ENCODE results near the gene DGKH. TPM values are rescaled to one million over a fixed set of nuclear protein-coding genes. Genes with fewer than 3 reads are reported as not detected.

The DGKH gene
- total and polyA plus RNA-seq, 2 donors from 2014 or later = 1.7 to 28.8 TPM

Other genes starting within 250 kb of the DGKH start
- gene VWA8, start 87.5 kb upstream of the DGKH start, total RNA-seq = 21.3 TPM
- 6.4 TPM for gene VWA8, start 87.5 kb upstream of the DGKH start, polyA plus RNA-seq (ENCODE audit: insufficient read depth, low read depth, low replicate concordance)
- 35.2 TPM for gene AKAP11, start 223.5 kb downstream of the DGKH start, total RNA-seq
- 4.9 TPM for gene AKAP11, start 223.5 kb downstream of the DGKH start, polyA plus RNA-seq (ENCODE audit: insufficient read depth, low read depth, low replicate concordance)